PFSK-1 (cell line): ENCODE measurements around the gene ARID4A.

Experiments
- FOXP2 ChIP-seq: optimal IDR thresholded peaks from 2 replicates; pipeline ENCODE3; 2011; ENCODE audit warnings: borderline replicate concordance, control low read depth, inconsistent platforms; ENCODE audit not compliant: insufficient read depth; ENCODE audit errors: extremely low read length, extremely low read depth
- POLR2AphosphoS5 ChIP-seq: IDR thresholded peaks from 2 replicates; pipeline ENCODE4 v1.6.1; 2012; ENCODE audit warnings: low read depth, mild to moderate bottlenecking, control low read depth, low read length, moderate library complexity
- REST ChIP-seq, 2 experiments: IDR thresholded peaks; 2 replicates each; pipeline versions ENCODE4 v1.6.1 to v1.8.0; 2011 to 2012; ENCODE audit warnings: low read depth in 2 of 2, low read length in 2 of 2, control low read depth in 1 of 2, inconsistent platforms in 1 of 2, mild to moderate bottlenecking in 1 of 2, moderate library complexity in 1 of 2; ENCODE audit not compliant: insufficient read depth in 1 of 2
- SIN3A ChIP-seq: IDR thresholded peaks from 2 replicates; pipeline ENCODE4 v1.6.1; 2012; ENCODE audit warnings: mild to moderate bottlenecking, low read length, moderate library complexity, borderline replicate concordance; ENCODE audit not compliant: insufficient read depth
- TAF1 ChIP-seq: IDR thresholded peaks from 2 replicates; pipeline ENCODE4 v1.6.1; 2012; ENCODE audit warnings: low read length, control low read depth, borderline replicate concordance; ENCODE audit not compliant: insufficient read depth

ARID4A gene

DNA sequence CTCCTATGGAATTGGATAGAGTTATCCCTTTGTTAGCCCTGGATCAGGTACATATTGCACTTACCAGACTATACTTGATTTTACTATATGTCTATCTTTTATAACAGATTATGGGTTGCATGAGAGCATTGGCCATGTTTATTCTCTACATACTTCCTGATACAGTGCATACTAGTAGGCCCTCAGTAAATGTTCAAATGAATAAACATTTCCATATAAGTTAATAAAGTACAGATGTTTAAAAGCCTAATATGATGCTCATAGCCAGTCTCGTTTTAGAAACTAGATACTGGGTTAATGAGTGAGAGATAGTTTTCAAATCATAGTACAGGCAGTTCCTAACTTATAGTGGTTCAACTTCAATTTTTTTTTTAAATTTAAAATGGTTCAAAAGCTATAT, 57.9 kb downstream of the ARID4A start:
- TF ChIP-seq FOXP2 (no peak), TAF1 (no peak), REST (IDR thresholded peaks at IDR 0.05; ENCODE audit: insufficient read depth in 1 of 2, low read depth in 2 of 2, low read length in 2 of 2) (no peak)

GRCh38 chr14:58362798-58363412, 64.5 kb downstream of the ARID4A start:
- no peak for TF ChIP-seq FOXP2
- no peak for TF ChIP-seq TAF1
- no peak for TF ChIP-seq REST (IDR thresholded peaks at IDR 0.05; ENCODE audit: insufficient read depth in 1 of 2, low read depth in 2 of 2, low read length in 2 of 2)
- TF ChIP-seq SIN3A = no peak
- no peak for TF ChIP-seq POLR2AphosphoS5

- TF ChIP-seq TAF1 (no peak), POLR2AphosphoS5 (no peak), SIN3A (no peak), FOXP2 (no peak), REST (IDR thresholded peaks at IDR 0.05; ENCODE audit: insufficient read depth in 1 of 2, low read depth in 2 of 2, low read length in 2 of 2) (no peak)
Observed at GRCh38 chr14:58364316-58364715, 66.0 kb downstream of the ARID4A start.

GRCh38 chr14:58367296-58367695, 68.9 kb downstream of the ARID4A start:
- TF ChIP-seq FOXP2 (no peak), REST (IDR thresholded peaks at IDR 0.05; ENCODE audit: insufficient read depth in 1 of 2, low read depth in 2 of 2, low read length in 2 of 2) (no peak), POLR2AphosphoS5 (no peak)

DNA sequence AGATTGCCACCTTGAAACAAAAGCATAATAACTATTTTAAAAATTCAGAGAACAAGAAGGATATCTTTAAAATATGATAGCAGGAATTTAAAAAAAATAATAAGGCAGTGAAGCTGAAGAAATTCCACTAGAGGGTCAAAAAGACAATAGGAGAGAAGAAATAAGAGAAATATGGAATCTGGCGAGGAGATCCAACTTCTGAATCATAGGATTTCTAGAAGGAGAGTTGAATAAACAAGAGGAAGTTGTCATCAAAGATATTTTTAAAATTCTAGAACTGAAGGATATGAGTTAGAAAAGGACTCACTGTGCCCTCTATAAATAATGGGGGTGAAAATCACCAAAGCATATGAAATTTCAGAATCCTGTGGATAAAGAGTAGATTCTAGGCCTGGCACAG, 70.6 kb downstream of the ARID4A start:
- TF ChIP-seq REST (IDR thresholded peaks at IDR 0.05; ENCODE audit: insufficient read depth in 1 of 2, low read depth in 2 of 2, low read length in 2 of 2) (no peak), SIN3A (no peak), POLR2AphosphoS5 (no peak), TAF1 (no peak), FOXP2 (no peak)
